HG02938 (cell line): ENCODE results near the gene EXOC4.
"Not testable (repeated sequence)": the region's sequence is repeated elsewhere in the genome, so short reads cannot be mapped to it uniquely, and the experiment has no call there.

Source experiments
- ATAC-seq: cut with Tn5 transposase; IDR thresholded peaks from one replicate; pipeline ENCODE4 v1.9.1; 2021; ENCODE audit warnings: mild to moderate bottlenecking, moderate library complexity; ENCODE audit not compliant: unreplicated experiment

Gene EXOC4

DNA sequence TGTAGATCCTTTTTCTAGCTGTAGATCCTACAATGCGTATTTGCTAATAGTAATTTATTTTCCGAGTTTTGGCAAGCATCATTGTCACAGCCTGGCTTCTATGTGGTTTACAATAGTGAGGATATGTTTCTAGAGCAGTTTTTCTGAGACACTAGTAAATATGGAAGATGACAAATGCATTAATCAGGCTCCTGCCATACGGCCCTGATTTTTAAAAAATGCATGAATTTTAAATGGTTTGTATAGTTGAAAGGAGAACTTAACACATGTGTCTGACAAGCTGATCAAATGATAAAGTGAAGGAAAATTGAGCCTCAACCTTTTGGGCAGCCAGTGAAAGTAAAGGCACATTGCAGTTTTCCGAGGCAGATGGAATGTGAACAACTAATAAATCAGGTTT, 354.1 kb downstream of the EXOC4 start:
- ATAC-seq: no peak

DNA sequence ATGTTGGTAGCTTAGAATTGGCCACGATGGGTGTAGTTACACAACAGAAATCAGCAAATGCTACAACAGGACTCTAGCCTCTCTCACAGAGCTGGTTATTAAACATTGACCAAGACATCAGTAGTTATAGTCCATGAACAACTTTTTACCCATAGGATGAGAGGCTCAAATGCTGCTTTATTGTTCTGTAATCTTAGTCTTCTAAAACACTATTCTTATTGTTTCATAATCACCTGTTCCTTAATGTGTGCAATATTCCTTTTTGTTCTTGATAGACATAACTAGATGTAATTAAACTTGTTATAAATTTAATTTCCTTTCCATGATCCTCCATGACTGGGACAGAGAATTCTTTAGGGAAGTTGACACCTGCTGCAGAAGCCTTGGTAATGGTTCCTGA, 356.9 kb downstream of the EXOC4 start:
- ATAC-seq: no peak

DNA sequence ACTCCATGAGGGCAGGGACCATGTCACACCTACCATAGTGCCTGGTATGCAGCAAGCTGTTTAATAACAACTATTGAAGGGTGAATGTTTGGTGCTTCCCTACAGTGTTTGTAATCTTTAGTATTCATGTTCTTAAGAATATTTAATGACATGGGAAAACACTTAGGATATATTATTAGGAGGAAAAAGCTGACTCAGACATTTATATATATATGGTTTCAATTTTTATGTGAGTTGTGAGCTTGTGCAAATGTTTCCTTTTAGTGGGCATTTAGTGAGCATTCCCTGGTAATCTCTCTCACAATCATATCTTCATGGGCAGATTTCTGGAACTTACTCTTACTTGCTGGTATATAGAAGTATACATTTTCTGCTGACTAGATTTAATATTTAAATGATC, 359.1 kb downstream of the EXOC4 start:
- ATAC-seq: no peak

- ATAC-seq: no peak
Measured at GRCh38 chr7:133613250-133613790, 360.4 kb downstream of the EXOC4 start.

DNA sequence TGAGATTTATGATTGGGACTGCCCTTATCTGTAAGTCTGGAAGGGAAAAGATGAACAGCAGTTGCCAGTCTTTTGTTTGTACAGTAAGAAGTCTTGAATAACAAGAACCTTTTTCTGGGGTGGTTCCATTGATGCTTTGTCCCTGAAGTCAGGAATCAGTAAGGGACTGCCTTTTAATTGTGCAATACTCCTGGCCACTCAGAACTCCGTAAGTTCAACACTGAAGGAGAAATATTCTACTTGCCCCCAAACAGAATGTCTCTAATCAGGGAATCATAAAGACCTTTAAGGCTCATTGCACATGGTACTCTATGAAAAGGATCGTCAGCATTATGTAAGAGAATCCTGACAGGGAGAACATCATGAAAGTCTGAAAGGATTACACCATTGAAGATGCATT, 361.4 kb downstream of the EXOC4 start:
- ATAC-seq: no peak

GRCh38 chr7:133618970-133619369, 366.1 kb downstream of the EXOC4 start:
- no peak for ATAC-seq

GRCh38 chr7:133619491-133619890, 366.6 kb downstream of the EXOC4 start:
- ATAC-seq: no peak

- no peak for ATAC-seq
Measured at GRCh38 chr7:133623721-133624120, 370.8 kb downstream of the EXOC4 start.

- no peak for ATAC-seq
Measured at GRCh38 chr7:133625046-133625445, 372.2 kb downstream of the EXOC4 start.

GRCh38 chr7:133629701-133630100, 376.8 kb downstream of the EXOC4 start:
- ATAC-seq: no peak

- no peak for ATAC-seq
Measured at GRCh38 chr7:133633055-133633454, 380.2 kb downstream of the EXOC4 start.

DNA sequence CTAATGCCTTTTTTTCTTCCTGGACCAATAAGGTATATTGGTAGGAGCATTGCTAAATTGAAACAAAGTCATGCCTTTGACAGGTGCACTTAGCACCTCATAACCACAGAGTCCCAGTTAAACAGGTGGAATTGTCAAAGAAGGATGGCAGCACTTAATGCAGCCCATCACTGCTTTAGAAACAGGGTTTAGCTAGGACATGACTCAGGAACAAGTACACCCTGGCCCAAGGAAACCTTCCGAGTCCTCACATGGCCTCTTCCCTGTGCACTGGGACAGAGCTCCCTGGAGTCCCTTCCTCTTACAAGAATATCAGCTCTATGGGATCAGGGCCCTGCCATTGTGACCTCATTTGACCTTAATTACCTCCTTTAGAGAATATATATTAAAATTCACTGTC, 382.7 kb downstream of the EXOC4 start:
- no peak for ATAC-seq

DNA sequence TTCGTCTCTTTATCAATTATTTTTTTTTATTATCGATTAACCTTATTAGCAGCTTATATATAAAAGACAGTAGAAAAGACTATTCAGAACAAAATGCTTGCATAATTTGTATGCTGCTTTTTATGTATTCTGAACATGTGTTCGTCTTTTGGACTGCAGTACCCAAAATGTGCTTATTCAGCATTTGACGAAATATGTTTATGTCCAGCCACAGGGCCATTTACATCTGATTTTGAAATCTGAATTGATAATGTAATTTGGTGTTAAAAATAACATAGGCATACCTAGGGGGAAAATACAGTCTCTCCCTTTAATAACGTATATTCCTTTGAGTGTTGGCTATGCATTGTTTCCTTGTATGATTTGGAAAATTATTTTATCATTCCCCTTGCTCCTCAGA, 386.0 kb downstream of the EXOC4 start:
- no peak for ATAC-seq

DNA sequence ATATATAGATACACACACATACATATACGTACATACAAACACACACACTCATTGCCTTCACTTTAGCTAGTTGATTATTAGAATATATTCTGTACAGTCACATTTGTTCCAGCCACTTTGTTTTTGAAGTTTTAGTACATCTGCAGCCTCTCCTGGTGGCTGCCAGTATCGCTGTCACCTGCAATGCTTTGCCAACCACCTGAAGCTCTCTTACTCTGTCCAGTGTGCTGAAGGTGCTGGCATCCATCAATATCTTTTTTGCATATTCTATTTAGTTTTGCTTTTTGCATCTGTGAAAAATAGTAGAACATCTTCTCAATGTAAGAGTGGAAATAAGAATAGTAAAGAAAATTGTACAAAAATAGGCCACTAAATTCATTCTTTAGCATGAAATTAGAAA, 388.6 kb downstream of the EXOC4 start:
- ATAC-seq: no peak

DNA sequence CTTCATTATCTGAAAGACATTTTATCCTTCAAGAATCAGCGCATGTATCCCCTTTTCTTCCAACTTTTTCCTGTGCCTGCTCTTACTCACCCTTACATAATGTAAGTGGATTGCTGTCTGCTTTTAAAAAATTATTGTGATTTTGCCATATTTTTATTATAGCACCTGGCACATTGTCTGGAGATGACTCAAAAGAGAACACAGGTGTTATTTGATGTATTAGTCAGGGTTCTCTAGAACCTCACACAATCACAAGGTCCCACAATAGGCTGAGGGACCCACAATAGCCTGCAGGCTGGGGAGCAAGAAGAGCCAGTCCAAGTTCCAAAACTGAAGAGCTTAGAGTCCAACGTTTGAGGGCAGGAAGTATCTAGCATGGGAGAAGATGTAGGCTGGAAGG, 390.0 kb downstream of the EXOC4 start:
- no peak for ATAC-seq

DNA sequence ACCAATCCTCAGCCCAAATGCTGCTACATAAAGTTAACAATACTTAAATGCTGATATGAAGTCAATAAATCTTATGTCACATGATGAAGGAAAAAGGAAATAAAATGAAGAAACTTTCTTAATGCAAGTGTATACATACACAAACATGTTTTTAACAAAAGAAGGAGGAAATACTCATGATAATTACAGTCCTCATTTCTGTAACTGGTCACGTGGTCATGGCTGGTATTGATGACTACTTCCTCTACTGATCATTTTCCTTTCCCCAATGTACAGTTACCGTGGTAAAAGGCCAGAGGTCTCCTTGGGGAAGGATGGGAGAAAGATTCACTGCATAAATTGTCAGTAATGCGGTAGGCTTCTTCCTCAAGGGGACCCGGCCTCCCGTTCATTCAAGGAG, 390.8 kb downstream of the EXOC4 start:
- ATAC-seq: not testable (repeated sequence)

DNA sequence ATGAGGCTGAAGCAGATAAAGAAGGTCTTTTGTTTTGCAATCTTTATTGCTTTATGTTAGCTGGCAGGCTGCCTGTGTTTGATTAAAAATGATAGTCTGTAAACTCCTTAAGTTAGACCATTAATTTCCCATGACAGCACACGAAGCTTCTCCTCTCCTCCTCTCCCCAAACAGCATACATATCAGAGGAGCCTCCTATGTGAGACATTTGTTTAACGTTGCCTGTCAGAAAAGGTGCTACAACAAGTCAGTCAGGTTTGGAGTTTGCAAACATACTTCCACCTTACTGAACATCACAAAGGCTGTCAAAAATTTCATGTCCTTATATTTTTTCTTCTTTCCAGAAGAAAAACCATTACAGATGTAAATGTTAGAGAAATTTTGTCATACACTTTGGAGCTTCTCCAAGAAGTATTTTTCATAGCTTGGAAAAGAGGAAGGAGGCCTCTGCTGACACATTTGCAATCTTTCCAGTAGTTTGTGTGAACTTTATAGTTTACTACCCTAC, 393.1 kb downstream of the EXOC4 start:
- ATAC-seq: no peak

- ATAC-seq: no peak
Measured at GRCh38 chr7:133646472-133647315, 393.8 kb downstream of the EXOC4 start.

GRCh38 chr7:133649593-133649992, 396.7 kb downstream of the EXOC4 start:
- ATAC-seq: no peak

- no peak for ATAC-seq
Measured at GRCh38 chr7:133650069-133650468, 397.2 kb downstream of the EXOC4 start.

DNA sequence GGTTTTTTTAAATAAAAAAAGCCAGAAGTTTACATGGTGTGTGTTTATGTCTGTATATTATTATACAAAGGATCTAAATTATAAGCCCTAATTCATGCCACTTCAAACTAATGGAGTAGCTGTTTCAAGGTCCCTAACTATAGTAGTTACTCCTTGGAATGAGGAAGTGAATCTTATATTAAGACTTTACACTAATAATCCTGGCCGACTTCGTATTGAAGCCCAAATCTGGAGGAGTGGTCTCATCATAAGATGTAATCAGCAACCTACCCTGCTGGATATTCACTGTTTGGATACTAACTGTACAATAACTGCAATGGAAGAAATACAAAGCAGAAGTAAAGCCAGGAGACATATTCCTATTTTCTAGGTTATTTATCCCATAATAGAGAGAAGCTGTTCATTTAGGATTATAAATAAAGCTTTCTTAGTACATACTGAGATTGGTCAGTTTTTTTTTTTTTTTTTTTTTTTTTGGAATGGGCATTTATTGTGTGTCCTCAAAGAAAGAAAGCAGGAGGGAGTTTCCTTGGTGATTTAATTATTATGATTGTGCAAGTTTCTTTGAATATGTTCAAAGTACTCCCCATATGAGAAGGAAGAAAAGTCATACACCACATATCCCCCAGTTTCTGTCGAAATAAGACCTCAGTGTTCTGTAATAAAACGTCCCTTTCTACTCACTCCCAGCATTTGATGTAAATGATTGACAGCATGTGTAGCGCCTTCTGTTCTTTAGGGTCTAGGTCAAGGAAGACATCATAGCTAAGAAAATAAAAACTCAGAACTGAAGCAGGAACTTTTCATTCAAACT, 397.8 kb downstream of the EXOC4 start:
- ATAC-seq: no peak

DNA sequence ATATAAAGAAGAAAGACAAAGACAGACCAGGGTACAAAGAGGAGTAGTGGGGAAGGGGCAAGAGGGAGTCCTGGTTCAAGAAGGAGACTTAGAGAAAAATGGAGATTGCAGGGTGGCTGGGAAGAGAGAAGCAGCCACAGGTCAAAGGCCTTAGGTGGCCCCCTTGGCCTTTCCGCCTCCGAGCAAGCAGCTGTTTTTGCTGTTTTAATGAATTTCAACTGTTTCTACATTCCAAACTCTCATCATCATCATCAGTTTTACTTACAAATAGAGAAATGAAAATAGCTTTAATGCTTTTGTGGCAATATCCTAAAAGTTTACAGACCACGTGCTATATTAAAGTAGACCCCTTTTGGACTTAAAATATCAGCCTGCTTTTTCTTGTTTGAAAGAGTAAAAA, 399.7 kb downstream of the EXOC4 start:
- ATAC-seq: no peak
